GM04504 (cell line): Measurements from ENCODE around the gene ULBP1.
A peak's percentile ranks its signal among the peaks of the same experiment; 100 is the strongest.
"Not testable (repeated sequence)": the region's sequence is repeated elsewhere in the genome, so short reads cannot be mapped to it uniquely, and the experiment has no call there.

Source experiments
- DNase-seq: peaks from one replicate; pipeline ENCODE4 v3.0.0-alpha.2; 2012; ENCODE audit warnings: low read depth

The ULBP1 gene

GRCh38 chr6:150004783-150005717 is 41.3 kb downstream of the ULBP1 start:
- DNase-seq = peak; percentile 58

GRCh38 chr6:150005761-150006651 is 42.3 kb downstream of the ULBP1 start:
- DNase-seq = no peak

- no peak for DNase-seq
These were observed 43.3 kb downstream of the ULBP1 start for GRCh38 chr6:150006961-150007464.

- DNase-seq = no peak
These were observed 44.8 kb downstream of the ULBP1 start for GRCh38 chr6:150008588-150008987.

GRCh38 chr6:150012846-150013784 is 49.4 kb downstream of the ULBP1 start:
- not testable (repeated sequence) for DNase-seq

GRCh38 chr6:150013785-150014622 is 50.3 kb downstream of the ULBP1 start:
- DNase-seq = not testable (repeated sequence)

GRCh38 chr6:150014623-150015280 is 51.0 kb downstream of the ULBP1 start:
- not testable (repeated sequence) for DNase-seq

GRCh38 chr6:150015281-150016001 is 51.7 kb downstream of the ULBP1 start:
- not testable (repeated sequence) for DNase-seq

GRCh38 chr6:150016324-150017185 is 52.8 kb downstream of the ULBP1 start:
- peak; percentile 30 for DNase-seq

- not testable (repeated sequence) for DNase-seq
These were observed 53.4 kb downstream of the ULBP1 start for GRCh38 chr6:150017186-150017521.

- DNase-seq = no peak
These were observed 55.3 kb downstream of the ULBP1 start for GRCh38 chr6:150018846-150019580.

GRCh38 chr6:150021870-150022269 is 58.1 kb downstream of the ULBP1 start:
- not testable (repeated sequence) for DNase-seq
